NT2/D1 (cell line): ENCODE data around the gene HSP90AA1.
"Not testable (repeated sequence)": the region's sequence is repeated elsewhere in the genome, so short reads cannot be mapped to it uniquely, and the experiment has no call there.

Experiments
- YY1 ChIP-seq: IDR thresholded peaks from 2 replicates; pipeline ENCODE4 v1.6.1; 2011; ENCODE audit not compliant: insufficient read length, insufficient read depth
- ZNF274 ChIP-seq: IDR thresholded peaks from 2 replicates; pipeline ENCODE4 v1.6.1; 2011; ENCODE audit warnings: mild to moderate bottlenecking, low read depth, low read length

GRCh38 chr14:102134719-102135118 is 47.9 kb upstream of the HSP90AA1 start:
- not testable (repeated sequence) for TF ChIP-seq YY1, ZNF274
